ENCODE data around the gene SCNN1A.
A peak's percentile ranks its signal among the peaks of the same experiment; 100 is the strongest.

The SCNN1A gene

GRCh38 chr12:6330999-6331714 is 44.2 kb downstream of the SCNN1A start:
- DNase-seq: no peak

- no peak for DNase-seq
These were observed 45.2 kb downstream of the SCNN1A start for GRCh38 chr12:6330192-6330591.

GRCh38 chr12:6329703-6330064 is 45.7 kb downstream of the SCNN1A start:
- DNase-seq: no peak

- no peak for DNase-seq
These were observed 46.2 kb downstream of the SCNN1A start for GRCh38 chr12:6328945-6329702.

- DNase-seq: no peak
These were observed 47.2 kb downstream of the SCNN1A start for GRCh38 chr12:6328045-6328779.

- DNase-seq: no peak
These were observed 47.9 kb downstream of the SCNN1A start for GRCh38 chr12:6327229-6328041.

- no peak for DNase-seq
These were observed 48.8 kb downstream of the SCNN1A start for GRCh38 chr12:6326316-6327228.

- no peak for DNase-seq
These were observed 50.2 kb downstream of the SCNN1A start for GRCh38 chr12:6324936-6325750.

- no peak for DNase-seq
These were observed 51.2 kb downstream of the SCNN1A start for GRCh38 chr12:6323995-6324711.

- DNase-seq: peak; percentile 32
These were observed 51.9 kb downstream of the SCNN1A start for GRCh38 chr12:6323340-6323994.

- DNase-seq: no peak
These were observed 52.4 kb downstream of the SCNN1A start for GRCh38 chr12:6322969-6323339.

GRCh38 chr12:6322352-6322751 is 53.0 kb downstream of the SCNN1A start:
- no peak for DNase-seq

GRCh38 chr12:6321905-6322304 is 53.5 kb downstream of the SCNN1A start:
- DNase-seq: no peak

- no peak for DNase-seq
These were observed 55.9 kb downstream of the SCNN1A start for GRCh38 chr12:6319446-6319845.

GRCh38 chr12:6318440-6318879 is 56.9 kb downstream of the SCNN1A start:
- DNase-seq: no peak

GRCh38 chr12:6317693-6318439 is 57.5 kb downstream of the SCNN1A start:
- no peak for DNase-seq

- DNase-seq: no peak
These were observed 58.3 kb downstream of the SCNN1A start for GRCh38 chr12:6316921-6317692.
